Activated CD4-positive, alpha-beta T cell treated with anti-CD3 and anti-CD28 coated beads, Interleukin-10, Interleukin-2, amounts not matched to agents 100 ng/mL and 50 ng/mL, durations not matched to agents 16 hours and 8 hours (primary cell): Measurements from ENCODE around the gene TRIM44.
"Not testable (repeated sequence)": the region's sequence is repeated elsewhere in the genome, so short reads cannot be mapped to it uniquely, and the experiment has no call there.

ENCODE experiments used
- DNase-seq: peaks from one replicate; pipeline ENCODE4 v3.0.0-alpha.2; 2020

TRIM44 gene

GRCh38 chr11:35721651-35722282, 59.2 kb downstream of the TRIM44 start:
- no peak for DNase-seq

- DNase-seq = no peak
These were observed 60.1 kb downstream of the TRIM44 start for GRCh38 chr11:35722641-35723040.

GRCh38 chr11:35723493-35723892, 60.9 kb downstream of the TRIM44 start:
- DNase-seq = no peak

GRCh38 chr11:35723913-35724312, 61.3 kb downstream of the TRIM44 start:
- DNase-seq = no peak

GRCh38 chr11:35725885-35726284, 63.3 kb downstream of the TRIM44 start:
- no peak for DNase-seq

- DNase-seq = no peak
These were observed 64.6 kb downstream of the TRIM44 start for GRCh38 chr11:35727140-35727539.

- DNase-seq = no peak
These were observed 67.7 kb downstream of the TRIM44 start for GRCh38 chr11:35730254-35730653.

- no peak for DNase-seq
These were observed 72.3 kb downstream of the TRIM44 start for GRCh38 chr11:35734669-35735410.

GRCh38 chr11:35735411-35735810, 72.8 kb downstream of the TRIM44 start:
- DNase-seq = no peak

- DNase-seq = no peak
These were observed 73.3 kb downstream of the TRIM44 start for GRCh38 chr11:35735903-35736302.

- DNase-seq = no peak
These were observed 74.4 kb downstream of the TRIM44 start for GRCh38 chr11:35736952-35737351.

- DNase-seq = no peak
These were observed 77.7 kb downstream of the TRIM44 start for GRCh38 chr11:35740061-35740799.

GRCh38 chr11:35742707-35743454, 80.3 kb downstream of the TRIM44 start:
- DNase-seq = no peak

GRCh38 chr11:35746356-35747153, 84.0 kb downstream of the TRIM44 start:
- DNase-seq = no peak

GRCh38 chr11:35747668-35748067, 85.1 kb downstream of the TRIM44 start:
- DNase-seq = no peak

- no peak for DNase-seq
These were observed 86.1 kb downstream of the TRIM44 start for GRCh38 chr11:35748644-35749043.

GRCh38 chr11:35750315-35750714, 87.7 kb downstream of the TRIM44 start:
- DNase-seq = no peak

GRCh38 chr11:35750981-35751663, 88.5 kb downstream of the TRIM44 start:
- no peak for DNase-seq

- DNase-seq = no peak
These were observed 89.1 kb downstream of the TRIM44 start for GRCh38 chr11:35751664-35752061.

GRCh38 chr11:35752115-35752514, 89.5 kb downstream of the TRIM44 start:
- no peak for DNase-seq

GRCh38 chr11:35753573-35753972, 91.0 kb downstream of the TRIM44 start:
- not testable (repeated sequence) for DNase-seq

- DNase-seq = not testable (repeated sequence)
These were observed 97.4 kb downstream of the TRIM44 start for GRCh38 chr11:35759951-35760350.
